ENCODE measurements around the gene EPGN.

Gene EPGN

GRCh38 chr4:74344031-74344430, 35.8 kb downstream of the EPGN start:
- no peak for DNase-seq

GRCh38 chr4:74353858-74354257, 45.6 kb downstream of the EPGN start:
- DNase-seq: no peak

- DNase-seq: no peak
Observed at GRCh38 chr4:74357965-74358364, 49.7 kb downstream of the EPGN start.

GRCh38 chr4:74361671-74362070, 53.4 kb downstream of the EPGN start:
- no peak for DNase-seq

GRCh38 chr4:74362347-74362746, 54.1 kb downstream of the EPGN start:
- DNase-seq: no peak

- no peak for DNase-seq
Observed at GRCh38 chr4:74364256-74364651, 56.0 kb downstream of the EPGN start.

GRCh38 chr4:74364652-74365491, 56.6 kb downstream of the EPGN start, which contains the start of gene EREG:
Gene EREG (plus strand): TSS chr4:74365145. CDS start chr4:74365309, 164 bp downstream.
- DNase-seq: peak; percentile 12 to 52

- no peak for DNase-seq
Observed at GRCh38 chr4:74365761-74366160, 57.5 kb downstream of the EPGN start.
